GM12878 (cell line): ENCODE results near the gene LCLAT1. TPM values are rescaled to one million over a fixed set of nuclear protein-coding genes. Genes with fewer than 3 reads are reported as not detected.

Source experiments
- ATAC-seq: fragments of 200-7000 bp; cut with Tn5 transposase; 3 replicates; pipeline ENCODE4 v1.9.1; 2020; ENCODE audit warnings: mild to moderate bottlenecking, moderate library complexity
- BruUV-seq: library from RNA; stranded (reverse); fragments of 400-500 nt; replicated peaks from 2 replicates; lab custom pipeline; 2021; lab: Mats Ljungman, UMichigan
- CTCF ChIA-PET: fragments of 300-600 bp; sonication (Branson Sonifier 250); formaldehyde crosslinking; extraction: SDS; loops from one replicate; lab custom pipeline; 2021; ENCODE audit warnings: inconsistent platforms; lab: Yijun Ruan, JAX
- POLR2A ChIA-PET: fragments of 350-600 bp; formaldehyde crosslinking; extraction: SDS; loops from one replicate; lab custom pipeline; 2021; ENCODE audit warnings: inconsistent platforms; lab: Charles Lee
- RAD21 ChIA-PET: fragments of 300-600 bp; sonication (Branson Sonifier 250); formaldehyde crosslinking; loops from one replicate; lab custom pipeline; 2023; ENCODE audit warnings: antibody characterized with exemption; ENCODE audit not compliant: unreplicated experiment; lab: Charles Lee
- SMC1A ChIA-PET: fragments of 300-600 bp; sonication (Branson Sonifier 250); formaldehyde crosslinking; loops from one replicate; lab custom pipeline; 2023; ENCODE audit not compliant: unreplicated experiment, uncharacterized antibody; lab: Charles Lee
- DNase-seq: peaks from one replicate; pipeline ENCODE4 v3.0.0-alpha.2; 2011; ENCODE audit warnings: low read depth, low spot score
- FAIRE-seq: peaks from 3 replicates; lab custom pipeline; 2011; peaks lifted over from hg19 to GRCh38; lab: Jason Lieb, UNC
- H2AFZ ChIP-seq: 2 replicates; pipeline ENCODE4 v1.6.0; 2011; ENCODE audit warnings: low read depth, low read length, control low read depth; ENCODE audit not compliant: control insufficient read depth
- H3K27ac ChIP-seq: 2 replicates; pipeline ENCODE4 v1.5.1; 2011; ENCODE audit warnings: control low read depth; ENCODE audit not compliant: control insufficient read depth, insufficient read depth
- H3K27me3 ChIP-seq, 2 experiments: replicated peaks in 1 of 2; 2 replicates each; pipeline versions ENCODE4 v1.6.0 to v1.6.1; 2011; ENCODE audit warnings: low read length in 1 of 2; ENCODE audit not compliant: control insufficient read depth in 2 of 2, insufficient read depth in 2 of 2
- H3K36me3 ChIP-seq, 2 experiments: 2 replicates each; pipeline ENCODE4 v1.5.1; 2011; ENCODE audit warnings: low read length in 1 of 2; ENCODE audit not compliant: control insufficient read depth in 2 of 2, insufficient read depth in 2 of 2
- H3K4me1 ChIP-seq: 2 replicates; pipeline ENCODE4 v1.6.1; 2011; ENCODE audit warnings: mild to moderate bottlenecking, low read length, moderate library complexity, mixed read lengths; ENCODE audit not compliant: control insufficient read depth, insufficient read depth
- H3K4me2 ChIP-seq: 2 replicates; pipeline ENCODE4 v1.6.0; 2011; ENCODE audit warnings: control low read depth; ENCODE audit not compliant: control insufficient read depth, insufficient read depth
- H3K4me3 ChIP-seq: fragments of 200-600 bp; sonication (generic); 2 replicates; pipeline ENCODE4 v1.5.1; 2016
- H3K79me2 ChIP-seq: 2 replicates; pipeline ENCODE4 v1.6.0; 2011; ENCODE audit warnings: low read length; ENCODE audit not compliant: control insufficient read depth, insufficient read depth
- H3K9ac ChIP-seq: 2 replicates; pipeline ENCODE4 v1.8.0; 2011; ENCODE audit warnings: low read length, control low read depth, mixed read lengths; ENCODE audit not compliant: control insufficient read depth, insufficient read depth
- H3K9me3 ChIP-seq: replicated peaks from 3 replicates; pipeline ENCODE4 v1.5.1; 2011; ENCODE audit warnings: mild to moderate bottlenecking, low read length; ENCODE audit not compliant: control insufficient read depth, insufficient read depth
- H4K20me1 ChIP-seq: 2 replicates; pipeline ENCODE4 v1.6.0; 2011; ENCODE audit not compliant: control insufficient read depth, insufficient read depth
- EP300 ChIP-seq, 2 experiments: fragments of 150-350 bp in 1 of 2; IDR thresholded peaks; 2 replicates each; pipeline ENCODE4 v1.6.1; 2011 to 2012; ENCODE audit warnings: low read depth in 2 of 2, low read length in 2 of 2, borderline replicate concordance in 1 of 2, improper control_type of control experiment in 1 of 2, inconsistent platforms in 1 of 2; ENCODE audit not compliant: control insufficient read depth in 1 of 2
- EZH2 ChIP-seq: IDR thresholded peaks from 2 replicates; pipeline ENCODE4 v1.6.1; 2012; ENCODE audit warnings: low read depth, mild to moderate bottlenecking, control low read depth, inconsistent platforms, low read length, borderline replicate concordance; ENCODE audit not compliant: control insufficient read depth
- HDGF ChIP-seq: fragments of 450-650 bp; IDR thresholded peaks from 2 replicates; pipeline ENCODE4 v1.6.1; 2016; ENCODE audit warnings: antibody characterized with exemption
- KDM1A ChIP-seq: fragments of 200-600 bp; sonication (generic); IDR thresholded peaks from 2 replicates; pipeline ENCODE4 v1.6.1; 2016; ENCODE audit warnings: borderline replicate concordance
- MEF2B ChIP-seq: fragments of 450-650 bp; IDR thresholded peaks from 2 replicates; pipeline ENCODE4 v1.6.1; 2018; ENCODE audit warnings: mild to moderate bottlenecking, moderate library complexity; ENCODE audit not compliant: partially characterized antibody, poor library complexity, severe bottlenecking
- NR2C1 ChIP-seq: fragments of 450-650 bp; IDR thresholded peaks from 2 replicates; pipeline ENCODE4 v1.6.1; 2017; ENCODE audit warnings: antibody characterized with exemption, mild to moderate bottlenecking, moderate library complexity
- POLR2A ChIP-seq: IDR thresholded peaks from 2 replicates; pipeline ENCODE4 v1.6.1; 2011; ENCODE audit warnings: low read depth, mild to moderate bottlenecking, low read length
- SP1 ChIP-seq: IDR thresholded peaks from one replicate; pipeline ENCODE4 v1.6.1; 2011; ENCODE audit warnings: low read depth, low read length
- SRF ChIP-seq, 2 experiments: IDR thresholded peaks; 2 replicates each; pipeline ENCODE4 v1.6.1; 2011; ENCODE audit warnings: low read depth in 2 of 2, low read length in 2 of 2, mild to moderate bottlenecking in 1 of 2, moderate library complexity in 1 of 2
- WRNIP1 ChIP-seq: IDR thresholded peaks from 2 replicates; pipeline ENCODE4 v1.6.1; 2011; ENCODE audit warnings: low read depth, low read length, improper control_type of control experiment, borderline replicate concordance
- ZSCAN29 ChIP-seq: fragments of 450-650 bp; IDR thresholded peaks from 2 replicates; pipeline ENCODE4 v1.6.1; 2017; ENCODE audit warnings: mild to moderate bottlenecking, moderate library complexity
- WGBS: methylation state at CpG from one replicate; pipeline ENCODE4 v1.1.6; 2016; ENCODE audit warnings: low lambda C conversion rate; ENCODE audit not compliant: insufficient replicate concordance, insufficient coverage; ENCODE audit errors: missing lambda C conversion rate; 5-methylcytosine and 5-hydroxymethylcytosine counted together
- in situ Hi-C: fragments of 300-500 bp; cut with MboI; formaldehyde crosslinking; loops from 9 replicates; pipeline ENCODE4 v1.14.3; 2018; ENCODE audit warnings: mixed read lengths
- intact Hi-C: fragments of 100-400 bp; cut with micrococcal nuclease; formaldehyde crosslinking; loops from one replicate; pipeline ENCODE4 v1.14.2; 2022; ENCODE audit not compliant: unreplicated experiment
- polyA plus RNA-seq, 11 experiments: library from polyadenylated mRNA; depleted of rRNA in 4 of 11; unstranded in 6 of 11; stranded (reverse) in 5 of 11; fragments of >200 nt; fragmentation: Nextera tagmentation in 4 of 11; fragmentation: Illumina TruSeq in 1 of 11; extraction: Ambion mirVana in 4 of 11; extraction: Trizol in 1 of 11; gene quantifications; 1 replicate in 1 of 11; 2 replicates in 10 of 11; pipeline versions ENCODE4 v1.2.1 to v1.2.3, GENCODE V29; 2011 to 2016; ENCODE audit warnings: inconsistent platforms in 2 of 11, missing spikeins in 2 of 11, low read depth in 1 of 11
- total RNA-seq, 4 experiments: library from RNA; depleted of rRNA in 3 of 4; stranded (reverse); fragments of >200 nt in 3 of 4; fragmentation: Illumina TruSeq in 1 of 4; extraction: Trizol in 1 of 4; gene quantifications; 2 replicates each; pipeline versions ENCODE4 v1.2.1 to v1.2.3, GENCODE V29; 2013 to 2021
- TF ChIP-seq, protein P1 (sequence below): fragments of 150-350 bp; IDR thresholded peaks from 2 replicates; pipeline ENCODE4 v1.6.1; 2016; ENCODE audit warnings: low read depth, low read length
- TF ChIP-seq, protein P2 (sequence below): fragments of 450-650 bp; IDR thresholded peaks from 2 replicates; pipeline ENCODE4 v1.6.1; 2017; ENCODE audit warnings: antibody characterized with exemption, mild to moderate bottlenecking, moderate library complexity
- TF ChIP-seq, protein P3 (sequence below): IDR thresholded peaks from 2 replicates; pipeline ENCODE4 v1.6.1; 2011; ENCODE audit warnings: low read depth, low read length, improper control_type of control experiment, borderline replicate concordance
- TF ChIP-seq, protein P4 (sequence below): IDR thresholded peaks from 2 replicates; pipeline ENCODE4 v1.6.1; 2011; ENCODE audit warnings: borderline replicate concordance, low read depth, mild to moderate bottlenecking, moderate library complexity, low read length; ENCODE audit not compliant: insufficient read depth, poor library complexity, severe bottlenecking

LCLAT1 gene
- total and polyA plus RNA-seq, 10 of the 15 experiments (the other 5 are each of a cell fraction or from before 2014, with no cell fraction given): 8.1 to 33.0 (median 15.9) TPM

DNA sequence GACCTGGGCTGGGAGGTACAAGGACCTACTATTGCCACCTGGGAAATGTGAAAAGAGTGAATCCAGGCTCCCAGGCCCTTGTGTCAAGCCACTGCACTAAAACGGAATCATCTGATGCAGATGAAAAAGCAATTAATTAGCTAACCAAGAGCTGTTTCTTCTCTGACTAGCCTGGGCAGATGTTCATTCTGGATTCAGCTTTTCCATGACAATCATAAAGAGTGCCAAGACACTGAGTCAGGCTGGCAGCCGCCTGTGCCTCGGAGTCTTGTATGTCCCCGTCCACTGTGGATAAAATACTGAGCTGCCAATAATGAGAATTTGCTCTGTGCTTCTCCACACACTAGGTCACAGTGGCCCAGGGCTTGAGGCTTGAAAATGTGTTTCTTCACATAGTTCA, 21.7 kb upstream of the LCLAT1 start:
- H3K27me3 ChIP-seq: no peaks in the 10 kb centered on the region
- DNase-seq: no peak
- no peak overlapping the region for H3K27ac ChIP-seq
- H2AFZ ChIP-seq: no peak overlapping the region
- no peaks in the 10 kb centered on the region for H3K36me3 ChIP-seq
- ChIA-PET SMC1A (interaction anchor here (0.8 to 11.3 kb wide), 7 partner anchors 9 to 261 kb away, joined by 3 to 96 read pairs (median 3); no protein-coding TSS in a partner anchor), CTCF (no interaction called here), RAD21 (interaction anchor here (1.6 kb wide), 1 partner anchor 90 kb away, joined by 3 read pairs; no protein-coding TSS in a partner anchor), POLR2A (interaction anchor here (0.9 kb wide), 1 partner anchor 12 kb away, joined by 3 read pairs; no protein-coding TSS in a partner anchor)
- whole genome bisulfite sequencing: 94% methylated on average over 4 of the region's 4 CpGs
- H4K20me1 ChIP-seq: no peaks in the 10 kb centered on the region
- intact Hi-C loops (loop anchor here (10.0 kb wide), 1 partner anchor 279 kb away; no protein-coding TSS in a partner anchor), in situ Hi-C loops (no loop called here)
- H3K9me3 ChIP-seq: no peaks in the 10 kb centered on the region
- peaks cover 25% of the 10 kb centered on the region for H3K4me1 ChIP-seq
- H3K79me2 ChIP-seq: no peaks in the 10 kb centered on the region
- H3K9ac ChIP-seq: no peak overlapping the region
- BruUV-seq: no TSS peak
- FAIRE-seq: no peak
- no peak for ATAC-seq
- H3K4me2 ChIP-seq: no peak overlapping the region
- no peak overlapping the region for H3K4me3 ChIP-seq
- TF ChIP-seq, protein P1, sequence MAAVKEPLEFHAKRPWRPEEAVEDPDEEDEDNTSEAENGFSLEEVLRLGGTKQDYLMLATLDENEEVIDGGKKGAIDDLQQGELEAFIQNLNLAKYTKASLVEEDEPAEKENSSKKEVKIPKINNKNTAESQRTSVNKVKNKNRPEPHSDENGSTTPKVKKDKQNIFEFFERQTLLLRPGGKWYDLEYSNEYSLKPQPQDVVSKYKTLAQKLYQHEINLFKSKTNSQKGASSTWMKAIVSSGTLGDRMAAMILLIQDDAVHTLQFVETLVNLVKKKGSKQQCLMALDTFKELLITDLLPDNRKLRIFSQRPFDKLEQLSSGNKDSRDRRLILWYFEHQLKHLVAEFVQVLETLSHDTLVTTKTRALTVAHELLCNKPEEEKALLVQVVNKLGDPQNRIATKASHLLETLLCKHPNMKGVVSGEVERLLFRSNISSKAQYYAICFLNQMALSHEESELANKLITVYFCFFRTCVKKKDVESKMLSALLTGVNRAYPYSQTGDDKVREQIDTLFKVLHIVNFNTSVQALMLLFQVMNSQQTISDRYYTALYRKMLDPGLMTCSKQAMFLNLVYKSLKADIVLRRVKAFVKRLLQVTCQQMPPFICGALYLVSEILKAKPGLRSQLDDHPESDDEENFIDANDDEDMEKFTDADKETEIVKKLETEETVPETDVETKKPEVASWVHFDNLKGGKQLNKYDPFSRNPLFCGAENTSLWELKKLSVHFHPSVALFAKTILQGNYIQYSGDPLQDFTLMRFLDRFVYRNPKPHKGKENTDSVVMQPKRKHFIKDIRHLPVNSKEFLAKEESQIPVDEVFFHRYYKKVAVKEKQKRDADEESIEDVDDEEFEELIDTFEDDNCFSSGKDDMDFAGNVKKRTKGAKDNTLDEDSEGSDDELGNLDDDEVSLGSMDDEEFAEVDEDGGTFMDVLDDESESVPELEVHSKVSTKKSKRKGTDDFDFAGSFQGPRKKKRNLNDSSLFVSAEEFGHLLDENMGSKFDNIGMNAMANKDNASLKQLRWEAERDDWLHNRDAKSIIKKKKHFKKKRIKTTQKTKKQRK: no peak
- TF ChIP-seq EZH2: no peak
- no peak for TF ChIP-seq EP300 (IDR thresholded peaks at IDR 0.05; ENCODE audit: borderline replicate concordance in 1 of 2, control insufficient read depth in 1 of 2, low read depth in 2 of 2, low read length in 2 of 2)
- TF ChIP-seq, protein P2, sequence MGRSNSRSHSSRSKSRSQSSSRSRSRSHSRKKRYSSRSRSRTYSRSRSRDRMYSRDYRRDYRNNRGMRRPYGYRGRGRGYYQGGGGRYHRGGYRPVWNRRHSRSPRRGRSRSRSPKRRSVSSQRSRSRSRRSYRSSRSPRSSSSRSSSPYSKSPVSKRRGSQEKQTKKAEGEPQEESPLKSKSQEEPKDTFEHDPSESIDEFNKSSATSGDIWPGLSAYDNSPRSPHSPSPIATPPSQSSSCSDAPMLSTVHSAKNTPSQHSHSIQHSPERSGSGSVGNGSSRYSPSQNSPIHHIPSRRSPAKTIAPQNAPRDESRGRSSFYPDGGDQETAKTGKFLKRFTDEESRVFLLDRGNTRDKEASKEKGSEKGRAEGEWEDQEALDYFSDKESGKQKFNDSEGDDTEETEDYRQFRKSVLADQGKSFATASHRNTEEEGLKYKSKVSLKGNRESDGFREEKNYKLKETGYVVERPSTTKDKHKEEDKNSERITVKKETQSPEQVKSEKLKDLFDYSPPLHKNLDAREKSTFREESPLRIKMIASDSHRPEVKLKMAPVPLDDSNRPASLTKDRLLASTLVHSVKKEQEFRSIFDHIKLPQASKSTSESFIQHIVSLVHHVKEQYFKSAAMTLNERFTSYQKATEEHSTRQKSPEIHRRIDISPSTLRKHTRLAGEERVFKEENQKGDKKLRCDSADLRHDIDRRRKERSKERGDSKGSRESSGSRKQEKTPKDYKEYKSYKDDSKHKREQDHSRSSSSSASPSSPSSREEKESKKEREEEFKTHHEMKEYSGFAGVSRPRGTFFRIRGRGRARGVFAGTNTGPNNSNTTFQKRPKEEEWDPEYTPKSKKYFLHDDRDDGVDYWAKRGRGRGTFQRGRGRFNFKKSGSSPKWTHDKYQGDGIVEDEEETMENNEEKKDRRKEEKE: no peak
- TF ChIP-seq MEF2B: no peak
- TF ChIP-seq HDGF: no peak
- TF ChIP-seq, protein P3, sequence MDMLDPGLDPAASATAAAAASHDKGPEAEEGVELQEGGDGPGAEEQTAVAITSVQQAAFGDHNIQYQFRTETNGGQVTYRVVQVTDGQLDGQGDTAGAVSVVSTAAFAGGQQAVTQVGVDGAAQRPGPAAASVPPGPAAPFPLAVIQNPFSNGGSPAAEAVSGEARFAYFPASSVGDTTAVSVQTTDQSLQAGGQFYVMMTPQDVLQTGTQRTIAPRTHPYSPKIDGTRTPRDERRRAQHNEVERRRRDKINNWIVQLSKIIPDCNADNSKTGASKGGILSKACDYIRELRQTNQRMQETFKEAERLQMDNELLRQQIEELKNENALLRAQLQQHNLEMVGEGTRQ: no peak
- TF ChIP-seq SRF (IDR thresholded peaks at IDR 0.05; ENCODE audit: low read depth in 2 of 2, low read length in 2 of 2): no peak
- no peak for TF ChIP-seq ZSCAN29
- TF ChIP-seq SP1: no peak
- TF ChIP-seq KDM1A: no peak
- no peak for TF ChIP-seq WRNIP1
- TF ChIP-seq, protein P4, sequence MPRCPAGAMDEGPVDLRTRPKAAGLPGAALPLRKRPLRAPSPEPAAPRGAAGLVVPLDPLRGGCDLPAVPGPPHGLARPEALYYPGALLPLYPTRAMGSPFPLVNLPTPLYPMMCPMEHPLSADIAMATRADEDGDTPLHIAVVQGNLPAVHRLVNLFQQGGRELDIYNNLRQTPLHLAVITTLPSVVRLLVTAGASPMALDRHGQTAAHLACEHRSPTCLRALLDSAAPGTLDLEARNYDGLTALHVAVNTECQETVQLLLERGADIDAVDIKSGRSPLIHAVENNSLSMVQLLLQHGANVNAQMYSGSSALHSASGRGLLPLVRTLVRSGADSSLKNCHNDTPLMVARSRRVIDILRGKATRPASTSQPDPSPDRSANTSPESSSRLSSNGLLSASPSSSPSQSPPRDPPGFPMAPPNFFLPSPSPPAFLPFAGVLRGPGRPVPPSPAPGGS: no peak
- no peak for TF ChIP-seq NR2C1
- no peak for TF ChIP-seq POLR2A
